HG02840 (cell line): Measurements from ENCODE around the gene TSPAN33.
"Not testable (repeated sequence)": the region's sequence is repeated elsewhere in the genome, so short reads cannot be mapped to it uniquely, and the experiment has no call there.

Experiments used
- ATAC-seq: cut with Tn5 transposase; IDR thresholded peaks from one replicate; pipeline ENCODE4 v1.9.1; 2021; ENCODE audit warnings: mild to moderate bottlenecking, moderate library complexity, moderate number of reproducible peaks; ENCODE audit not compliant: unreplicated experiment, low FRiP score

Gene TSPAN33, protein sequence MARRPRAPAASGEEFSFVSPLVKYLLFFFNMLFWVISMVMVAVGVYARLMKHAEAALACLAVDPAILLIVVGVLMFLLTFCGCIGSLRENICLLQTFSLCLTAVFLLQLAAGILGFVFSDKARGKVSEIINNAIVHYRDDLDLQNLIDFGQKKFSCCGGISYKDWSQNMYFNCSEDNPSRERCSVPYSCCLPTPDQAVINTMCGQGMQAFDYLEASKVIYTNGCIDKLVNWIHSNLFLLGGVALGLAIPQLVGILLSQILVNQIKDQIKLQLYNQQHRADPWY

GRCh38 chr7:129144095-129144833 lies at the start of gene TSPAN33:
Gene TSPAN33 (plus strand): TSS chr7:129144707. CDS start chr7:129144981, 274 bp downstream.
- peak; percentile 61 for ATAC-seq

DNA sequence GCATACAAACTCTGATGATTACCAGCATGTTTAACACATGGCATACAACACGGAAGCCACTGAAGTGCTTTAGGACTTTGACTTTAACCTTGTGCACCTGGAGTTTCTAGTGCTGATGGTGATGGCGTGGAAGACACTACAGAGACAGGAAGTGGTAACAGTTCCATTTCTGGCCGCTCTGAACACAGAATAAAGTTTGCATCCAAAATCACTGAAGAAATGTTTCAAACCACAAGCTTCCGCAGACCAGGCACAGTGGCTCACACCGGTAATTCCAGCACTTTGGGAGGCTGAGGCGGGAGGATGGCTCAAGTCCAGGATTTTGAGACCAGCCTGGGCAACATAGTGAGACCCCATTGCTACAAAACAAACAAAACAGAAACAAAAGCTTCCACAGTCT lies 49.2 kb upstream of the TSPAN33 start:
- peak; percentile 71 for ATAC-seq

GRCh38 chr7:129098409-129099084 lies 46.0 kb upstream of the TSPAN33 start:
- ATAC-seq = no peak

GRCh38 chr7:129100827-129101166 lies 43.7 kb upstream of the TSPAN33 start:
- ATAC-seq = no peak

- ATAC-seq = no peak
Observed at GRCh38 chr7:129101746-129102145, 42.8 kb upstream of the TSPAN33 start.

DNA sequence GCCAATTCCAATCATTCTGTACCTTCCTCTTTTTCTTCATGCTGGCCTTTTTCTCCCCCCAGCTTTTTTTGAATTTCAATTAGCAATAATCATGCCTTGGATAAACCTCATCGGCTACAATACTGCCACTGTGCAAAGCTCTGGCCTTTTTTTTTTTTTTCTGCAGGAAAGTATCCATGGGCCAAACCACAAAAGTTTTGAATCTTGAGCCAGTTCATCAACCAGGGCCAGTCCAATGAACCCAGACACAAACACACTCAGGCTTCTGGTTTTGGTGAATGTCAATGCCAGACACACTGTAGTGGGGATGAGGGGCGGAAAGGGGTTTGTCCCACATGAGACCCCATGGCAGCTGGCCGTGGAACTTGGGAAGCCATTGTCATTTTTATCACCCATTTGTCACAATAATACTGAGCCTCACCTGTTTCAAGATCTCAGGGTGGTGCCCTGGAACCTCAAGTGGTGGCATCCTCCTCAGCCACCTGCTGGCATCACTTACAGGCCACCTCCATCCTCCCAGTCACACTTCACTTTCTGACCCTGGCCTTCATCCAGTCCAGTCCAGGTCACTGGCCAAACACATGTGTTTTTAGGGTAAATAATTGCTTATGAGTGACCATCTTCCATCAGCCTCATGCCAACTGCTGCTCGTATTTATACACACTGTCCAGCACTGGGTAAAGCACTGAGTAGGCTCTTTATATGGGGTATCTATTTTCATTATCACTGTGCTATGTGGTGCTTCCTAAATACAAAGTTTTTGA lies 40.8 kb upstream of the TSPAN33 start:
- ATAC-seq = no peak

GRCh38 chr7:129108581-129108980 lies 35.9 kb upstream of the TSPAN33 start:
- ATAC-seq = no peak

DNA sequence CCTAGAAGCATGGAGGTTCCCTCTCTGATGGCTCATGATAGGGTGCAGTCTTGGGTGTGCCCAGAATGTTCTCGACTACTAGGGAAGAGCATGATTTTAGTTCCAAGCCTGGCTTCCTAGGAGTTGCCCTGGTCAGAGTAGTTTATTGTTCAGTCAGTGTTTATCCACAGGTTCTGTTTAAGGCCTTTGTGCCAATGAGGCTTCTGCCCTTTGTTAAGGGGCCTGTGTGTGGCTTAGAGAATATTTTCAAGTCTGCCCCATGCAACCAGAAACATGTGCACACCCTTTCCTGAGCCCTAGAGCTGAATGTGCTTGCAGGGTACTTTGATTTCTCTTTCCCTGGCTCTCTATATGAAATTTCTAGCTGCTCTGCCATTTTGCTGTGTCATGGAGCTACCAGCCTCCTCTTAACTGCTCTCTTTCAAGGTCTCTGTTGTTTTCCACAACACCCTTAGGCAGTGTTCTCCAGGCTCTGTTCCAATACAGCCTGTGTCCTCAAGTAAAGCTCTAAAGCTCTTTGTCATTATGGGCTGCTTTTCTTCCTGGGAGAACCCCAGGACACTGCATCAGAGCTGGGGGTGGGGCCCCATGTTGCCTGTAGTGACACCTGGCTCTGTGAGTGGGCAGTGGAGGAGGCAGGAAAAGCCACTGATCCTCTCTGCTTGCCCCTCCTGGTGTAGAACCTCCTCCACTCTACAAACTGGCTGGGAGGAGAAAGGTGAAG lies 34.1 kb upstream of the TSPAN33 start:
- ATAC-seq = no peak

DNA sequence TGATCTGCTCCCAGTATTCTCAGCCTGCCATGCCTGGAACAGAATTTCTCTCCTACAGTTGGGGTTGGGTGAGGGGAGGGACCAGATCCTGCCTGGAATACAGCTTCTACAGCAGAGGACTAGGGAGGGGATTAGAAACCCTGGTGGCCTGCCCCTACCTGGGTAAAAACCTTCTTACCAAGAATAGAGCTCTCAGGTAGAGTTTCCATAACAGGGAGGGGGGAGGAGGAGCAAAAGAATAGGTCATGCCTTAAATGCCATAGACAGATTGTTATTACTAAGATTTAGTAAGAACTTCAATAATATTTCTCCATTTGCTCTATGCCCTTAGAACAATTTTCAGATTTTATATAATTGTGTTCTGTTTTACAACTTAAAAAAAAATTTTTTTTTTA lies 33.5 kb upstream of the TSPAN33 start:
- ATAC-seq = no peak

GRCh38 chr7:129115676-129116075 lies 28.8 kb upstream of the TSPAN33 start:
- ATAC-seq = no peak

GRCh38 chr7:129118182-129118581 lies 26.3 kb upstream of the TSPAN33 start:
- ATAC-seq = no peak

GRCh38 chr7:129118976-129119375 lies 25.5 kb upstream of the TSPAN33 start:
- ATAC-seq = no peak

- not testable (repeated sequence) for ATAC-seq
Observed at GRCh38 chr7:129121501-129122077, 22.9 kb upstream of the TSPAN33 start.

DNA sequence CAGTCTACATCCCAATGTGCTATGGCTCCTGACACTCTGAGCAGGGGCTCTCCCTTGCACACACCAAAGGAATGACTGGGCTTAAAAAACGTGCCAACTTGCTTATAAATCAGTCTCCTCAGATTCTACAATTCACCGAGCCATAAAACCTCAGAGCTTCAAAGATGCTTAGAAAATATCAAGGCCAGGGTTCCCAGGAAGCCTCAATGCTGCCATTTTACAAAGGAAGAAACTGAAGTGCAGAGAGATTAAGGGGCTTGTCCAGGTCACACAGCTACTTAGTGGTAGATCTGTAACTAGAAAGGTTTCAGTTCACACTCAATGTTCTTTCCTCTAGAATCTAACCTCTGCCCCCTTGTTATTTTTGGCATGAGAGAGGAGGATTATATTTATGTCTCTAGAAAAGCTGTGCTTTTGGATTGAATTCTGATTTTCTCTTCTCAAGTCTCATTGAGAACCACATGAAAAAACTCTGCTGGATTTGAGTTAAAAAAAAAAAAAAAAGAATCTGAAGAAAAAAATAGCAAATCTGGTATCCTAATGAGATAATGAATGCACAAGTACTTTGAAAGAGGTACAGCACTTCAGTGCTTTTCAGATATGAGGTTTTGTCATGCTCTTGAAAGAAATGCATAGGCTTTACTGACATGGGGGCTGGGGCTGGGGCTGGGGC lies 22.3 kb upstream of the TSPAN33 start:
- peak; percentile 41 for ATAC-seq

DNA sequence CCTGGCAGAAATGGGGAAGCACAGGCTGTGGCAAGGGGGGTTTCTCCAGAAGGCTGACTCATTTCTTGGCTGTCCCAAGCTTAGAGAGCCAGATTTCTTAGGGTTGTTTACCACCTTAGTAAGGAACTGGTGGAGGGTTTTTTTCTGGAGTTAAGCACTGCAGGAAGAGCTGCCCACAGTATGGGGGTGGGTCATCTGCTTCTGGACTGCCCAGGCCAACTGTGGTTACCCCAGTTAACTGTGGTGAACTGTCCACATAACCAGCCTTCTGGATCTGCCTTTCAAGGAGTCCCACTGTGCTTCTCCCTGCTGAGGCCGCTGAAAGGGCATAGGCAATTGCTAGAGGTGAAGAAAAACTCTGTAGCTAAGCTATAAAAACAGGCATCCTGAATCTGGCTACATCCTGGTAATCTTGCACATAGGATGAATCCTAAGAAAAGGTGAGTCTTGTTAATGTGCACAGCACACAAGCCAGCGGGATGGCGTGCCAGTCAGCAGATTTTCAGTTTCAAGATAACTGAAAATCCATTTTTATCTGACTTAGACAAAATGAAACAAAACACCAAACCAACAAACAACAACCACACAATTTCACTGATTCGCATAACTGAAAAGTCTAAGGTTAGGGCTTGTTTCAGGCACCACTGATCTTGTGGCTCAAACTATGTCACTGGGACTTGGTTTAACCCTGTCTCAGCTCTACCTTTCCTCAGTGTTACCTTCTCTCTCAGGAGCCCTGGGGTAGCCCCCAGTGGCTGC lies 21.6 kb upstream of the TSPAN33 start:
- ATAC-seq = peak; percentile 71

GRCh38 chr7:129123510-129123857 lies 21.0 kb upstream of the TSPAN33 start:
- ATAC-seq = no peak

DNA sequence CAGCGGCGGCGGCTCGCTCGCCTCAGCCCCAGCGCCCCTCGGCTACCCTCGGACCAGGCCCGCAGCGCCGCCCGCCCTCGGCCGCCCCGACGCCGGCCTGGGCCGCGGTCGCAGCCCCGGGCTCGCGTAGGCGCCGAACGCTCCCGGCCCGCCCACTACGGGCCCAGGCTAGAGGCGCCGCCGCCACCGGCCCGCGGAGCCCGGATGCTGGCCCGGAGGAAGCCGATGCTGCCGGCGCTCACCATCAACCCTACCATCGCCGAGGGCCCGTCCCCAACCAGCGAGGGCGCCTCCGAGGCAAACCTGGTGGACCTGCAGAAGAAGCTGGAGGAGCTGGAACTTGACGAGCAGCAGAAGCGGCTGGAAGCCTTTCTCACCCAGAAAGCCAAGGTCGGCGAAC lies 18.2 kb upstream of the TSPAN33 start:
- no peak for ATAC-seq

DNA sequence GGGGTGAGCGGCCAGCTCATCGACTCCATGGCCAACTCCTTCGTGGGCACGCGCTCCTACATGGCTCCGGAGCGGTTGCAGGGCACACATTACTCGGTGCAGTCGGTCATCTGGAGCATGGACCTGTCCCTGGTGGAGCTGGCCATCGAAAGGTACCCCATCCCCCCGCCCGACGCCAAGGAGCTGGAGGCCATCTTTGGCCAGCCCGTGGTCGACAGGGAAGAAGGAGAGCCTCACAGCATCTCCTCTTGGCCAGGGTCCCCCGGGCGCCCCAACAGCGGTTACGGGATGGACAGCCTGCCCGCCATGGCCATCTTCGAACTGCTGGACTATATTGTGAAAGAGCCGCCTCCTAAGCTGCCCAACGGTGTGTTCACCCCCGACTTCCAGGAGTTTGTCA lies 17.4 kb upstream of the TSPAN33 start:
- no peak for ATAC-seq

DNA sequence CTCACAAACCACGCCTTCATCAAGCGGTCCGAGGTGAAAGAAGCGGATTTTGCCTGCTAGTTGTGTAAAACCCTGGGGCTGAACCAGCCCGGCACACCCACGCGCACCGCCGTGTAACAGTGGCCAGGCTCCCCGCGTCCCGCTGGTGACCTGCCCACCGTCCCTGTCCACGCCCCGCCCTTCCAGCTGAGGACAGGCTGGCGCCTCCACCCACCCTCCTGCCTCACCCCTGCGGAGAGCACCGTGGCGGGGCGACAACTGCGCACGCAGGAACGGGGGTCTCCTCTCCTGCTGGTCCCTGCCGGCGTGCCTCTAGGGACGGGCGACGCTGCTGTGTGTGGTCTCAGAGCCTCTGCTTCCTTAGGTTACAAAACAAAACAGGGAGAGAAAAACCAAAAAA lies 16.9 kb upstream of the TSPAN33 start:
- no peak for ATAC-seq
